OCI-LY7 (cell line): ENCODE results near the gene FOXA2.

Experiments
- EZH2phosphoT487 ChIP-seq: fragments of 200-600 bp; sonication (generic); IDR thresholded peaks from 2 replicates; pipeline ENCODE4 v1.6.1; 2018; ENCODE audit warnings: low read depth, borderline replicate concordance, mild to moderate bottlenecking, mixed run types, antibody characterized with exemption, low read length, moderate library complexity, mixed read lengths
- TF ChIP-seq, protein P1 (sequence below): fragments of 200-600 bp; sonication (generic); conservative IDR thresholded peaks from 2 replicates; pipeline ENCODE4 v1.5.1; 2014; ENCODE audit warnings: mild to moderate bottlenecking, antibody characterized with exemption, low read length, moderate library complexity, mixed read lengths

DNA sequence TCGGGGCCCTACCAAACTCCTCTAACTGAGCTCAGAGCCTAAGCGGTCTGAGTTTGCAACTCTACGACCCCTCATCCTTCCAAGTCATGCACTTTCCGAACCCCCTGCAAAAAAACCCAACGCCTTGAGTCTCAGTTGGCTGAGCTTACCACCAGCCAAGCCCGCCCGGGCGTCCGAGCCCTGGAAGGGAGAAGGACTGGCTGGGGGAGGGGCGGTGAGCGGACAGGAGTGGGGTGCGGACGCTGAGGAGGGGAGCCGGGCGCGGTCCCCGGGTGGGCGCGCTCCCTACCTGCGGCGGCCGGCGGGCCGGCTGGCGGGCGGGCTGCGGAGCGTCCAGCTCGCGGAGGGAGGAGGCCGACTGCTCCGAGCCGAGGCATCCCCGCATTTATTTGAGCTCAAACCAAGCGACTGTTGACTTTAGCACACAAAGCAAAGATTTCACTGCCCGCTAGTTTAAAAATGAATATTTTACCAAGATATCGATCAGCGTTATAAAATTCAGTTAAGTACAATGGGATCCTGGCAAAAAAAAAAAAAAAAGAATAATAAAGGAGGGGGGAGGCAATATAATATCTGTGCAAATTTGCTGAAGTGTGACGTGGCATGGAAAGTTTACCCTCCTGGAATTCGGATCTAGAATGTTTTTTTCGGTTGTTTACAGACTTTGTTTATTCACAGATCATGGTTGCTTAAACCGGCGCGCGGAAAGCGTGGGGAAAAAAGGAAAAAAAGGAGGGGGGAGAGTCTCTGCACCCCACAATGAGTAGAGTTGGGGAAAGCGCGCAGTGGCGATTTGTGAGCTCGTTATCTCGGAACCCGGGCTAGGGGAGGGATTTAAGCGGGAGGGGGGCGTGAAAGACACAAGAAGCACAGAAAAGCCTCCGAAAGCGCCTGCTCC is 5.9 kb downstream of the FOXA2 start:
- TF ChIP-seq, protein P1, sequence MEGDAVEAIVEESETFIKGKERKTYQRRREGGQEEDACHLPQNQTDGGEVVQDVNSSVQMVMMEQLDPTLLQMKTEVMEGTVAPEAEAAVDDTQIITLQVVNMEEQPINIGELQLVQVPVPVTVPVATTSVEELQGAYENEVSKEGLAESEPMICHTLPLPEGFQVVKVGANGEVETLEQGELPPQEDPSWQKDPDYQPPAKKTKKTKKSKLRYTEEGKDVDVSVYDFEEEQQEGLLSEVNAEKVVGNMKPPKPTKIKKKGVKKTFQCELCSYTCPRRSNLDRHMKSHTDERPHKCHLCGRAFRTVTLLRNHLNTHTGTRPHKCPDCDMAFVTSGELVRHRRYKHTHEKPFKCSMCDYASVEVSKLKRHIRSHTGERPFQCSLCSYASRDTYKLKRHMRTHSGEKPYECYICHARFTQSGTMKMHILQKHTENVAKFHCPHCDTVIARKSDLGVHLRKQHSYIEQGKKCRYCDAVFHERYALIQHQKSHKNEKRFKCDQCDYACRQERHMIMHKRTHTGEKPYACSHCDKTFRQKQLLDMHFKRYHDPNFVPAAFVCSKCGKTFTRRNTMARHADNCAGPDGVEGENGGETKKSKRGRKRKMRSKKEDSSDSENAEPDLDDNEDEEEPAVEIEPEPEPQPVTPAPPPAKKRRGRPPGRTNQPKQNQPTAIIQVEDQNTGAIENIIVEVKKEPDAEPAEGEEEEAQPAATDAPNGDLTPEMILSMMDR: no peak
- no peak for TF ChIP-seq EZH2phosphoT487
